A549 (cell line): ENCODE data around the gene CYP4Z1. TPM values are rescaled to one million over a fixed set of nuclear protein-coding genes. Genes with fewer than 3 reads are reported as not detected.
A peak's percentile ranks its signal among the peaks of the same experiment; 100 is the strongest.
"Not testable (repeated sequence)": the region's sequence is repeated elsewhere in the genome, so short reads cannot be mapped to it uniquely, and the experiment has no call there.

Experiments used
- ATAC-seq, 2 experiments: fragments of 200-7000 bp in 1 of 2; fragments of >200 bp in 1 of 2; cut with Nextera tagmentation in 1 of 2; cut with Tn5 transposase in 1 of 2; 3 replicates each; pipeline versions ENCODE4 v1.8.0 to v1.9.1; 2018 to 2020; ENCODE audit warnings: mild to moderate bottlenecking in 1 of 2, moderate library complexity in 1 of 2
- CTCF ChIA-PET: fragments of 300-600 bp; sonication (Branson Sonifier 250); formaldehyde crosslinking; extraction: SDS; loops from one replicate; lab custom pipeline; 2021; ENCODE audit warnings: antibody characterized with exemption, inconsistent platforms; lab: Yijun Ruan, JAX
- POLR2A ChIA-PET: fragments of 350-600 bp; formaldehyde crosslinking; extraction: SDS; loops from one replicate; lab custom pipeline; 2021; ENCODE audit warnings: antibody characterized with exemption, inconsistent platforms; lab: Yijun Ruan, JAX
- DNase-seq, 2 experiments: peaks; one replicate each; pipeline versions ENCODE4 v3.0.0 to v3.0.0-alpha.2; 2011 to 2016; ENCODE audit warnings: low read depth in 1 of 2, low spot score in 1 of 2
- FAIRE-seq: peaks from 2 replicates; lab custom pipeline; 2011; peaks lifted over from hg19 to GRCh38; lab: Jason Lieb, UNC
- H3K27ac ChIP-seq, 2 experiments: fragments of >200 bp; sonication (Bioruptor Twin); formaldehyde crosslinking; 3 replicates each; pipeline ENCODE4 v1.5.1; 2016 to 2017
- H3K4me1 ChIP-seq: fragments of >200 bp; sonication (Bioruptor Twin); formaldehyde crosslinking; 3 replicates; pipeline ENCODE4 v1.6.1; 2016
- H3K4me2 ChIP-seq: fragments of >200 bp; sonication (Bioruptor Twin); formaldehyde crosslinking; 3 replicates; pipeline ENCODE4 v1.6.1; 2016
- H3K4me3 ChIP-seq: fragments of >200 bp; sonication (Bioruptor Twin); formaldehyde crosslinking; 3 replicates; pipeline ENCODE4 v1.5.1; 2016
- H3K9me3 ChIP-seq: fragments of >200 bp; sonication (Bioruptor Twin); formaldehyde crosslinking; 3 replicates; pipeline ENCODE4 v1.6.1; 2016
- BHLHE40 ChIP-seq: IDR thresholded peaks from 2 replicates; pipeline ENCODE4 v1.6.1; 2012; ENCODE audit warnings: low read depth, low read length, inconsistent platforms
- CBX2 ChIP-seq: fragments of 200-600 bp; sonication (generic); IDR thresholded peaks from 2 replicates; pipeline ENCODE4 v1.6.1; 2016; ENCODE audit warnings: low read depth, mild to moderate bottlenecking, borderline replicate concordance
- CBX8 ChIP-seq: fragments of 200-600 bp; sonication (generic); IDR thresholded peaks from 2 replicates; pipeline ENCODE4 v1.6.1; 2016
- CEBPB ChIP-seq, 2 experiments: fragments of >200 bp in 1 of 2; sonication (Bioruptor Twin) in 1 of 2; formaldehyde crosslinking in 1 of 2; IDR thresholded peaks; 2 replicates each; pipeline ENCODE4 v1.6.1; 2012 to 2016
- CHD2 ChIP-seq: fragments of 150-350 bp; IDR thresholded peaks from 2 replicates; pipeline ENCODE4 v1.6.1; 2014; ENCODE audit warnings: low read length; ENCODE audit not compliant: partially characterized antibody
- EHF ChIP-seq: fragments of 250-450 bp; sonication (Bioruptor Pico); IDR thresholded peaks from 2 replicates; pipeline ENCODE4 v1.5.0; 2020; ENCODE audit warnings: mild to moderate bottlenecking
- EHMT2 ChIP-seq: fragments of 200-600 bp; sonication (generic); IDR thresholded peaks from 2 replicates; pipeline ENCODE4 v1.6.1; 2016; ENCODE audit warnings: antibody characterized with exemption, low read depth, mild to moderate bottlenecking, moderate library complexity
- EP300 ChIP-seq, 2 experiments: fragments of >200 bp; sonication (Bioruptor Twin); formaldehyde crosslinking; IDR thresholded peaks; 2 replicates in 1 of 2; 3 replicates in 1 of 2; pipeline ENCODE4 v1.6.1; 2016 to 2017
- FOSB ChIP-seq: fragments of 250-450 bp; sonication (Bioruptor Pico); IDR thresholded peaks from 2 replicates; pipeline ENCODE4 v1.5.0; 2020; ENCODE audit warnings: mild to moderate bottlenecking, moderate library complexity
- FOSL2 ChIP-seq, 2 experiments: fragments of 450-650 bp in 1 of 2; fragments of >200 bp in 1 of 2; sonication (Bioruptor Twin) in 1 of 2; formaldehyde crosslinking; IDR thresholded peaks; 2 replicates each; pipeline versions ENCODE4 v1.5.0 to v1.6.1; 2016 to 2020; ENCODE audit warnings: mild to moderate bottlenecking in 1 of 2, moderate library complexity in 1 of 2
- GATA3 ChIP-seq: IDR thresholded peaks from 2 replicates; pipeline ENCODE4 v1.6.1; 2012; ENCODE audit warnings: borderline replicate concordance
- HDAC2 ChIP-seq: fragments of 200-600 bp; sonication (generic); IDR thresholded peaks from 2 replicates; pipeline ENCODE4 v1.6.1; 2016
- HEYL ChIP-seq: fragments of 250-450 bp; sonication (Bioruptor Pico); IDR thresholded peaks from 2 replicates; pipeline ENCODE4 v1.8.0; 2021; ENCODE audit warnings: mild to moderate bottlenecking, moderate library complexity
- HOXB13 ChIP-seq: fragments of 250-450 bp; sonication (Bioruptor Pico); IDR thresholded peaks from 2 replicates; pipeline ENCODE4 v1.5.0; 2020; ENCODE audit warnings: low read depth, mild to moderate bottlenecking, moderate library complexity
- HOXB5 ChIP-seq: fragments of 250-450 bp; sonication (Bioruptor Pico); IDR thresholded peaks from 2 replicates; pipeline ENCODE4 v1.5.0; 2020; ENCODE audit warnings: mild to moderate bottlenecking, moderate library complexity
- JUNB ChIP-seq: fragments of >200 bp; sonication (Bioruptor Twin); formaldehyde crosslinking; IDR thresholded peaks from 2 replicates; pipeline ENCODE4 v1.6.1; 2016
- KDM5A ChIP-seq: fragments of 200-600 bp; sonication (generic); IDR thresholded peaks from 2 replicates; pipeline ENCODE4 v1.6.1; 2016; ENCODE audit warnings: antibody characterized with exemption, mild to moderate bottlenecking
- NR3C1 ChIP-seq: fragments of >200 bp; sonication (Bioruptor Twin); formaldehyde crosslinking; IDR thresholded peaks from 3 replicates; pipeline ENCODE4 v1.6.1; 2017
- RAD21 ChIP-seq, 2 experiments: fragments of >200 bp in 1 of 2; sonication (Bioruptor Twin) in 1 of 2; formaldehyde crosslinking in 1 of 2; IDR thresholded peaks in 1 of 2; conservative IDR thresholded peaks in 1 of 2; 2 replicates in 1 of 2; 3 replicates in 1 of 2; pipeline ENCODE4 v1.6.1; 2012 to 2018; ENCODE audit warnings: inconsistent platforms in 1 of 2
- RCOR1 ChIP-seq: fragments of 150-350 bp; IDR thresholded peaks from 2 replicates; pipeline ENCODE4 v1.6.1; 2014; ENCODE audit warnings: antibody characterized with exemption, low read length, low read depth
- RNF2 ChIP-seq: fragments of 200-600 bp; sonication (generic); IDR thresholded peaks from 2 replicates; pipeline ENCODE4 v1.6.1; 2016; ENCODE audit warnings: low read depth, mild to moderate bottlenecking, antibody characterized with exemption, moderate library complexity, borderline replicate concordance
- SMC3 ChIP-seq: fragments of >200 bp; sonication (Bioruptor Twin); formaldehyde crosslinking; IDR thresholded peaks from 3 replicates; pipeline ENCODE4 v1.6.1; 2018; ENCODE audit warnings: inconsistent platforms
- TFCP2L1 ChIP-seq: fragments of 250-450 bp; sonication (Bioruptor Pico); IDR thresholded peaks from 2 replicates; pipeline ENCODE4 v1.5.0; 2021; ENCODE audit warnings: mild to moderate bottlenecking
- TP53 ChIP-seq: fragments of 250-450 bp; sonication (Bioruptor Pico); IDR thresholded peaks from 2 replicates; pipeline ENCODE4 v1.5.0; 2021; ENCODE audit warnings: mild to moderate bottlenecking, moderate library complexity
- ZC3H11A ChIP-seq: fragments of 450-650 bp; IDR thresholded peaks from 2 replicates; pipeline ENCODE4 v1.6.1; 2014; ENCODE audit warnings: antibody characterized with exemption, mild to moderate bottlenecking
- WGBS: methylation state at CpG from one replicate; pipeline ENCODE4 v1.1.6; 2017; ENCODE audit errors: missing lambda C conversion rate; 5-methylcytosine and 5-hydroxymethylcytosine counted together
- polyA plus RNA-seq, 4 experiments: library from polyadenylated mRNA; depleted of rRNA in 3 of 4; stranded (reverse); fragments of >200 nt; fragmentation: RNase III in 1 of 4; extraction: RNeasy Plus Mini Kit Qiagen cat#74134 plus additional on column Dnase treatment in 1 of 4; gene quantifications; 2 replicates in 3 of 4; 3 replicates in 1 of 4; pipeline ENCODE4 v1.2.3, GENCODE V29; 2011 to 2017
- TF ChIP-seq, protein P1 (sequence below): fragments of 200-600 bp; sonication (generic); IDR thresholded peaks from 2 replicates; pipeline ENCODE4 v1.6.1; 2016; ENCODE audit warnings: antibody characterized with exemption, mild to moderate bottlenecking, moderate library complexity
- TF ChIP-seq, protein P2 (sequence below): fragments of 450-650 bp; IDR thresholded peaks from 2 replicates; pipeline ENCODE4 v1.6.1; 2014; ENCODE audit warnings: antibody characterized with exemption
- TF ChIP-seq, protein P3 (sequence below): fragments of 250-450 bp; sonication (Bioruptor Pico); IDR thresholded peaks from 2 replicates; pipeline ENCODE4 v1.5.0; 2021; ENCODE audit warnings: mild to moderate bottlenecking, moderate library complexity, borderline replicate concordance
- TF ChIP-seq, protein P4 (sequence below): IDR thresholded peaks from 2 replicates; pipeline ENCODE4 v1.6.1; 2012

The CYP4Z1 gene
- polyA plus RNA-seq, 2 of the 4 experiments (the other 2 are of a cell fraction): not detected

DNA sequence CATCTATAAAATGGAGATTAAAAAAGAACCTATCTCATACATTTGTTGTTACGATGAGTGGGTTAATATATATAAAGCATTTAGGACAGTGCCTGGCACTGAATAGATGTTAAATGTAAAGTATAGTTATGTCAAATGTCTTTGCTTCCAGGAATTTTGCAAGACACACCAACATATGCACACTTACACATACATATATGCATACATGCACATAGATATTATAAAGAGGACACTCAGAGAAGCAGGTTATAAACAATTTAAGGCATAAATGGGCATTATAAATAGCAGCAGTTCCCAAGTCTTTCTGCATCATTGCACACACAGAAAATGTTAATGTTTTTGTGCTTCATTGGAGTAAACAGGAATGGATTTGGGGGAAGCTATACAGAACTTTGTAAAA lies 30.3 kb upstream of the CYP4Z1 start:
- Histone ChIP-seq H3K4me3 (no peak overlapping the region), H3K4me1 (no peaks in the 10 kb centered on the region), H3K4me2 (no peak overlapping the region), H3K9me3 (no peaks in the 10 kb centered on the region), H3K27ac (no peak overlapping the region)
- no peak for FAIRE-seq
- no peak for TF ChIP-seq RAD21 (conservative IDR thresholded peaks at IDR 0.05 in 1 of 2, IDR thresholded peaks at IDR 0.05 in 1 of 2)
- no peak for TF ChIP-seq TP53 (CRISPR knock-in tag)
- TF ChIP-seq EHF (CRISPR knock-in tag): no peak
- TF ChIP-seq CEBPB (IDR thresholded peaks at IDR 0.05): no peak
- TF ChIP-seq, protein P1, sequence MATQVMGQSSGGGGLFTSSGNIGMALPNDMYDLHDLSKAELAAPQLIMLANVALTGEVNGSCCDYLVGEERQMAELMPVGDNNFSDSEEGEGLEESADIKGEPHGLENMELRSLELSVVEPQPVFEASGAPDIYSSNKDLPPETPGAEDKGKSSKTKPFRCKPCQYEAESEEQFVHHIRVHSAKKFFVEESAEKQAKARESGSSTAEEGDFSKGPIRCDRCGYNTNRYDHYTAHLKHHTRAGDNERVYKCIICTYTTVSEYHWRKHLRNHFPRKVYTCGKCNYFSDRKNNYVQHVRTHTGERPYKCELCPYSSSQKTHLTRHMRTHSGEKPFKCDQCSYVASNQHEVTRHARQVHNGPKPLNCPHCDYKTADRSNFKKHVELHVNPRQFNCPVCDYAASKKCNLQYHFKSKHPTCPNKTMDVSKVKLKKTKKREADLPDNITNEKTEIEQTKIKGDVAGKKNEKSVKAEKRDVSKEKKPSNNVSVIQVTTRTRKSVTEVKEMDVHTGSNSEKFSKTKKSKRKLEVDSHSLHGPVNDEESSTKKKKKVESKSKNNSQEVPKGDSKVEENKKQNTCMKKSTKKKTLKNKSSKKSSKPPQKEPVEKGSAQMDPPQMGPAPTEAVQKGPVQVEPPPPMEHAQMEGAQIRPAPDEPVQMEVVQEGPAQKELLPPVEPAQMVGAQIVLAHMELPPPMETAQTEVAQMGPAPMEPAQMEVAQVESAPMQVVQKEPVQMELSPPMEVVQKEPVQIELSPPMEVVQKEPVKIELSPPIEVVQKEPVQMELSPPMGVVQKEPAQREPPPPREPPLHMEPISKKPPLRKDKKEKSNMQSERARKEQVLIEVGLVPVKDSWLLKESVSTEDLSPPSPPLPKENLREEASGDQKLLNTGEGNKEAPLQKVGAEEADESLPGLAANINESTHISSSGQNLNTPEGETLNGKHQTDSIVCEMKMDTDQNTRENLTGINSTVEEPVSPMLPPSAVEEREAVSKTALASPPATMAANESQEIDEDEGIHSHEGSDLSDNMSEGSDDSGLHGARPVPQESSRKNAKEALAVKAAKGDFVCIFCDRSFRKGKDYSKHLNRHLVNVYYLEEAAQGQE: no peak
- no peak for TF ChIP-seq FOSB (CRISPR knock-in tag)
- no peak for TF ChIP-seq HOXB5
- TF ChIP-seq CHD2: no peak
- no peak for TF ChIP-seq HEYL (CRISPR knock-in tag)
- no peak for TF ChIP-seq RCOR1
- TF ChIP-seq HDAC2: no peak
- no peak for TF ChIP-seq KDM5A
- no peak for TF ChIP-seq BHLHE40
- TF ChIP-seq, protein P2, sequence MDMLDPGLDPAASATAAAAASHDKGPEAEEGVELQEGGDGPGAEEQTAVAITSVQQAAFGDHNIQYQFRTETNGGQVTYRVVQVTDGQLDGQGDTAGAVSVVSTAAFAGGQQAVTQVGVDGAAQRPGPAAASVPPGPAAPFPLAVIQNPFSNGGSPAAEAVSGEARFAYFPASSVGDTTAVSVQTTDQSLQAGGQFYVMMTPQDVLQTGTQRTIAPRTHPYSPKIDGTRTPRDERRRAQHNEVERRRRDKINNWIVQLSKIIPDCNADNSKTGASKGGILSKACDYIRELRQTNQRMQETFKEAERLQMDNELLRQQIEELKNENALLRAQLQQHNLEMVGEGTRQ: no peak
- no peak for TF ChIP-seq RNF2
- TF ChIP-seq GATA3: no peak
- no peak for TF ChIP-seq FOSL2 (IDR thresholded peaks at IDR 0.05)
- no peak for TF ChIP-seq FOSL2 (CRISPR knock-in tag; IDR thresholded peaks at IDR 0.05)
- no peak for TF ChIP-seq EP300 (IDR thresholded peaks at IDR 0.05)
- TF ChIP-seq NR3C1: no peak
- ChIA-PET POLR2A (no interaction called here), CTCF (no interaction called here)
- 61% methylated on average over 1 of the region's 1 CpG for WGBS
- ATAC-seq: no peak
- no peak for DNase-seq

GRCh38 chr1:47059376-47059775 lies 7.7 kb upstream of the CYP4Z1 start:
- no peak overlapping the region for H3K27ac ChIP-seq
- H3K4me1 ChIP-seq: no peaks in the 10 kb centered on the region
- TF ChIP-seq TFCP2L1 (CRISPR knock-in tag) (no peak), HDAC2 (no peak), HOXB13 (CRISPR knock-in tag) (no peak), HOXB5 (no peak), JUNB (no peak), FOSL2 (IDR thresholded peaks at IDR 0.05) (no peak), FOSL2 (CRISPR knock-in tag; IDR thresholded peaks at IDR 0.05) (no peak), GATA3 (no peak), SMC3 (no peak), EHMT2 (no peak), CBX2 (no peak), CBX8 (no peak), ZC3H11A (no peak)
- TF ChIP-seq, protein P3, sequence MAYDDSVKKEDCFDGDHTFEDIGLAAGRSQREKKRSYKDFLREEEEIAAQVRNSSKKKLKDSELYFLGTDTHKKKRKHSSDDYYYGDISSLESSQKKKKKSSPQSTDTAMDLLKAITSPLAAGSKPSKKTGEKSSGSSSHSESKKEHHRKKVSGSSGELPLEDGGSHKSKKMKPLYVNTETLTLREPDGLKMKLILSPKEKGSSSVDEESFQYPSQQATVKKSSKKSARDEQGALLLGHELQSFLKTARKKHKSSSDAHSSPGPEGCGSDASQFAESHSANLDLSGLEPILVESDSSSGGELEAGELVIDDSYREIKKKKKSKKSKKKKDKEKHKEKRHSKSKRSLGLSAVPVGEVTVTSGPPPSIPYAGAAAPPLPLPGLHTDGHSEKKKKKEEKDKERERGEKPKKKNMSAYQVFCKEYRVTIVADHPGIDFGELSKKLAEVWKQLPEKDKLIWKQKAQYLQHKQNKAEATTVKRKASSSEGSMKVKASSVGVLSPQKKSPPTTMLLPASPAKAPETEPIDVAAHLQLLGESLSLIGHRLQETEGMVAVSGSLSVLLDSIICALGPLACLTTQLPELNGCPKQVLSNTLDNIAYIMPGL (CRISPR knock-in tag): no peak
- TF ChIP-seq, protein P4, sequence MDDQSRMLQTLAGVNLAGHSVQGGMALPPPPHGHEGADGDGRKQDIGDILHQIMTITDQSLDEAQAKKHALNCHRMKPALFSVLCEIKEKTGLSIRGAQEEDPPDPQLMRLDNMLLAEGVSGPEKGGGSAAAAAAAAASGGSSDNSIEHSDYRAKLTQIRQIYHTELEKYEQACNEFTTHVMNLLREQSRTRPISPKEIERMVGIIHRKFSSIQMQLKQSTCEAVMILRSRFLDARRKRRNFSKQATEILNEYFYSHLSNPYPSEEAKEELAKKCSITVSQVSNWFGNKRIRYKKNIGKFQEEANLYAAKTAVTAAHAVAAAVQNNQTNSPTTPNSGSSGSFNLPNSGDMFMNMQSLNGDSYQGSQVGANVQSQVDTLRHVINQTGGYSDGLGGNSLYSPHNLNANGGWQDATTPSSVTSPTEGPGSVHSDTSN: no peak
- H3K4me2 ChIP-seq: no peak overlapping the region
- no peak overlapping the region for H3K4me3 ChIP-seq
- ChIA-PET POLR2A (no interaction called here), CTCF (no interaction called here)
- ATAC-seq: no peak
- no peak for FAIRE-seq
- DNase-seq: no peak
- WGBS: 0% methylated on average over 1 of the region's 1 CpG
- H3K9me3 ChIP-seq: no peaks in the 10 kb centered on the region

DNA sequence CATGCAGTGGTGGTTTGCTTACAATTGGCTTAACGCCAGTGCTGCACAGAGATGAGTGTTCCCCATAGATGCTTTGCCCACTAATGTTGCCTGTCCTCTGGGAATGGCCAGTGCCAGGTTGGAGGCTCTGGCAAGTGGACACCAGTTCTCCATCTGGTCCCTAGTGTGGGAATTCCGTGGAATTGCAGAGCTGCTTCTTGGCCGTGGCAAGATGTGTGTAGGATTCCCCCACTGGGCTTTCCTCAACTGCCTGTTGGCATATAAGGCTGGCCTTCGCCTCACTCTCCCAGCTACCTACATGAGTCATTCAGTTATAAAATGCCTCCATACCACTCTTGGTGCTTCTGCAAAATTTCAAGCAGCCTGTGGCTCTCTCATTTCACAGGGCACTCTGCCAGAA lies 2.0 kb downstream of the CYP4Z1 start:
- 0% methylated on average over 4 of the region's 4 CpGs for WGBS
- CTCF ChIA-PET, H3K4me1 ChIP-seq, H3K4me2 ChIP-seq, POLR2A ChIA-PET, H3K27ac ChIP-seq, DNase-seq, ATAC-seq, H3K9me3 ChIP-seq, H3K4me3 ChIP-seq: not testable (repeated sequence)
- peak; percentile 46 for FAIRE-seq
